HepG2 (cell line): ENCODE results near the gene PYGO2. TPM values are rescaled to one million over a fixed set of nuclear protein-coding genes. Genes with fewer than 3 reads are reported as not detected.

Experiments used
- ATAC-seq: fragments of 200-7000 bp; cut with Tn5 transposase; 3 replicates; pipeline ENCODE4 v1.9.1; 2020; ENCODE audit warnings: mild to moderate bottlenecking, moderate library complexity
- BruUV-seq: library from RNA; stranded (reverse); fragments of 400-500 nt; replicated peaks from 2 replicates; lab custom pipeline; 2021; lab: Mats Ljungman, UMichigan
- CTCF ChIA-PET: fragments of 300-600 bp; formaldehyde crosslinking; extraction: SDS; loops from one replicate; lab custom pipeline; 2021; ENCODE audit warnings: low total read pairs, inconsistent platforms, low intra/inter-chr PET ratio; lab: Yijun Ruan, JAX
- POLR2A ChIA-PET: fragments of 350-600 bp; sonication (Branson Sonifier 250); formaldehyde crosslinking; loops from one replicate; lab custom pipeline; 2020; ENCODE audit warnings: antibody characterized with exemption, inconsistent platforms; lab: Yijun Ruan, JAX
- DNase-seq: peaks from one replicate; pipeline ENCODE4 v3.0.0-alpha.2; 2015; ENCODE audit warnings: low spot score
- FAIRE-seq: peaks from 3 replicates; lab custom pipeline; 2011; peaks lifted over from hg19 to GRCh38; lab: Jason Lieb, UNC
- H2AFZ ChIP-seq: one replicate; pipeline ENCODE4 v1.6.1; 2011; ENCODE audit warnings: low read length, inconsistent platforms
- H3K27ac ChIP-seq: fragments of 300-600 bp; 3 replicates; pipeline ENCODE4 v1.8.0; 2011; ENCODE audit warnings: mixed run types, mild to moderate bottlenecking, mixed read lengths, low read length, inconsistent platforms; ENCODE audit not compliant: insufficient read depth; ENCODE audit errors: extremely low read length
- H3K27me3 ChIP-seq, 2 experiments: fragments of 200-600 bp in 1 of 2; 2 replicates in 1 of 2; 3 replicates in 1 of 2; pipeline versions ENCODE4 v1.6.0 to v1.8.0; 2011; ENCODE audit warnings: low read length in 2 of 2, mild to moderate bottlenecking in 2 of 2, moderate library complexity in 2 of 2, inconsistent platforms in 1 of 2; ENCODE audit not compliant: insufficient read depth in 2 of 2, control insufficient read depth in 1 of 2
- H3K36me3 ChIP-seq, 2 experiments: fragments of 200-600 bp in 1 of 2; replicated peaks in 1 of 2; 2 replicates in 1 of 2; 3 replicates in 1 of 2; pipeline versions ENCODE4 v1.5.1 to v1.8.0; 2011; ENCODE audit warnings: low read length in 2 of 2, inconsistent platforms in 1 of 2; ENCODE audit not compliant: insufficient read depth in 2 of 2, control insufficient read depth in 1 of 2
- H3K4me1 ChIP-seq: 2 replicates; pipeline ENCODE4 v1.5.1; 2012; ENCODE audit warnings: low read length, inconsistent platforms; ENCODE audit not compliant: insufficient read depth
- H3K4me2 ChIP-seq: 2 replicates; pipeline ENCODE4 v1.6.0; 2011; ENCODE audit warnings: low read depth, low read length, inconsistent platforms
- H3K4me3 ChIP-seq, 3 experiments: fragments of 200-600 bp in 1 of 3; sonication (generic), shearing (Covaris generic) in 1 of 3; replicated peaks in 1 of 3; 2 replicates each; pipeline ENCODE4 v1.5.1; 2011 to 2016; ENCODE audit warnings: low read length in 3 of 3, inconsistent platforms in 2 of 3, low read depth in 2 of 3, mild to moderate bottlenecking in 2 of 3, control low read depth in 1 of 3, mixed read lengths in 1 of 3; ENCODE audit not compliant: insufficient read depth in 1 of 3
- H3K79me2 ChIP-seq: one replicate; pipeline ENCODE4 v1.6.1; 2011; ENCODE audit warnings: low read length, inconsistent platforms; ENCODE audit not compliant: insufficient read depth
- H3K9ac ChIP-seq: 2 replicates; pipeline ENCODE4 v1.6.0; 2011; ENCODE audit warnings: mild to moderate bottlenecking, low read depth, low read length, inconsistent platforms; ENCODE audit not compliant: insufficient read depth
- H3K9me3 ChIP-seq: 2 replicates; pipeline ENCODE4 v1.5.1; 2012; ENCODE audit warnings: mild to moderate bottlenecking, low read length
- H4K20me1 ChIP-seq: 2 replicates; pipeline ENCODE4 v1.6.0; 2011; ENCODE audit warnings: inconsistent platforms, mild to moderate bottlenecking, low read length, moderate library complexity; ENCODE audit not compliant: insufficient read depth
- DMAP1 ChIP-seq: IDR thresholded peaks from 2 replicates; pipeline ENCODE4 v1.6.1; 2016
- ESRRA ChIP-seq: sonication (generic); formaldehyde crosslinking; IDR thresholded peaks from 2 replicates; pipeline ENCODE4 v1.5.1; 2020; ENCODE audit warnings: mild to moderate bottlenecking, low read depth, missing genetic modification reagents
- RBFOX2 ChIP-seq: fragments of 200-400 bp; formaldehyde crosslinking; IDR thresholded peaks from 2 replicates; pipeline ENCODE4 v1.6.1; 2017; ENCODE audit warnings: low read depth, mild to moderate bottlenecking, low read length
- ZNF660 ChIP-seq: sonication (generic); formaldehyde crosslinking; IDR thresholded peaks from 2 replicates; pipeline ENCODE4 v1.5.1; 2020; ENCODE audit warnings: mild to moderate bottlenecking, low read depth, missing genetic modification reagents, borderline replicate concordance
- ZNF737 ChIP-seq: sonication (generic); formaldehyde crosslinking; IDR thresholded peaks from 2 replicates; pipeline ENCODE4 v1.5.0; 2020; ENCODE audit warnings: missing genetic modification reagents, mild to moderate bottlenecking, borderline replicate concordance
- whole genome bisulfite sequencing: methylation state at CpG from one replicate; pipeline ENCODE4 v1.1.6; 2017; ENCODE audit warnings: low lambda C conversion rate; 5-methylcytosine and 5-hydroxymethylcytosine counted together
- in situ Hi-C: cut with HindIII; loops from 2 replicates; pipeline ENCODE4 v1.10.0; 2017; ENCODE audit warnings: low pct_unique_long_range_greater_than_20kb; ENCODE audit not compliant: extremely low pct_ligation_motif_present
- intact Hi-C: fragments of 100-400 bp; cut with micrococcal nuclease; formaldehyde crosslinking; loops from one replicate; pipeline ENCODE4 v1.10.0; 2022; ENCODE audit not compliant: unreplicated experiment
- polyA plus RNA-seq, 8 experiments: library from polyadenylated mRNA; depleted of rRNA in 3 of 8; stranded (reverse) in 7 of 8; unstranded in 1 of 8; fragments of >200 nt; fragmentation: Illumina TruSeq in 4 of 8; extraction: Trizol in 4 of 8; gene quantifications; 2 replicates each; pipeline versions ENCODE4 v1.2.1 to v1.2.3, GENCODE V29; 2011 to 2016; ENCODE audit warnings: low read depth in 4 of 8, missing spikeins in 1 of 8, mixed read lengths in 1 of 8; ENCODE audit not compliant: insufficient read depth in 1 of 8
- total RNA-seq, 5 experiments: library from RNA; depleted of rRNA; stranded (reverse); fragments of >200 nt; fragmentation: Illumina TruSeq; extraction: Trizol; gene quantifications; 2 replicates each; pipeline ENCODE4 v1.2.3, GENCODE V29; 2016; ENCODE audit warnings: low read depth in 1 of 5
- TF ChIP-seq, protein P1 (sequence below): IDR thresholded peaks from 2 replicates; pipeline ENCODE4 v1.6.1; 2016; ENCODE audit warnings: missing compliant biosample characterization, missing genetic modification reagents, borderline replicate concordance
- TF ChIP-seq, protein P2 (sequence below): sonication (generic); formaldehyde crosslinking; IDR thresholded peaks from 2 replicates; pipeline ENCODE4 v1.5.0; 2020; ENCODE audit warnings: missing genetic modification reagents
- TF ChIP-seq, protein P3 (sequence below): sonication (generic); formaldehyde crosslinking; IDR thresholded peaks from 2 replicates; pipeline ENCODE4 v1.8.0; 2023; ENCODE audit warnings: mild to moderate bottlenecking, missing genetic modification reagents

Gene PYGO2
- total and polyA plus RNA-seq, 2 of the 13 experiments (the other 11 are each of a cell fraction or from before 2014, with no cell fraction given) = 20.3 to 21.8 TPM

DNA sequence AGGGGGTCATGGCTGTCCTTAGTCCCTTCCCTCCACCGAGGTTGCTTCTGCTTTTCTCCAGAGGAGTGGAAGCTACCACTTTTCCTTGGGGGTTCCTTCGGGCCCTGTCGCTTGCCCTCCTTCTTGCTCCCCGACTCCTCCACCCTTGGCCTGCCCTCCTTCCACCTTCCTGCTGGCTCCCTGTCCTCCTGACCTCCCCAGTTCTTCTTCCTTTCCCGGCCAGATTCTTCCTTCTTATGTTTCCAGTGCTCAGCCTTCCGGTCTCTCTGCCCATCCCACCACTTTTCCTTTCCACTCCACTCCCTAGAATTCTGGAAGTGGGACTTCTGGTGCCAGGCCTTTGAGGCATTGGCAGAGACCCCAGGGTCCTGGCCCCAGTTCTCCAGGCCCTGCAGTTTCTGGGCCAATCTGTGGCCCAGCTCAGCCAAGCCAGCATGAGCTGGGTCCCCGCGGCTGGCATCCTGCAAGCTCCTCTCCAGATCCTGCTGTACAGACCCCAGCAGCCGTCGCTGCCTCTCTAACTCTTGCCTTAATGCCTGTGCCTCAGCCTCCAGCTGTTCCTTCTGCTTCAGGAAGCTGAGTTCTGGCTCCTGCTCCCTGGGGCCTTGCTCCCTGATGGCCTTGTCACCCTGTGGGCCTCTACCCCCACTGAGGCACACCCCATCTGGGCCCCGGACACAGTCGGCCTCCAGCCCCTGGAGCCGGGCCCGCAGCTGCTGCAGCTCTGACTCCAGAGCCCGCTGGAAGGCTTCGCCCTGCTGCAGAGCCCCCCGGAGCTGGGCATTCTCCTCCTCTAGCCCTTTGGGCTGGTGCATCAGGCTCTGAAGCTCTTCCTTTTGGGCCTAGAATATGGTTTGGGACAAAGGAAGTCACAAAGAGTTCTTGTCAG lies 15.4 kb downstream of the PYGO2 start:
- POLR2A ChIA-PET = interaction anchor here (2.7 to 3.0 kb wide), 2 partner anchors 10 to 15 kb away, joined by 18 to 22 read pairs; partner anchors contain the start of genes PMVK and PYGO2
- in situ Hi-C loops = no loop called here
- CTCF ChIA-PET = no interaction called here

More for the DNA sequence above, 15.4 kb downstream of the PYGO2 start:
- FAIRE-seq (no peak), ATAC-seq (no peak), DNase-seq (no peak)
- TF ChIP-seq RBFOX2 (no peak), ZNF660 (CRISPR knock-in tag) (no peak), ESRRA (CRISPR knock-in tag) (no peak), DMAP1 (no peak), ZNF737 (CRISPR knock-in tag) (no peak)
- TF ChIP-seq, protein P1, sequence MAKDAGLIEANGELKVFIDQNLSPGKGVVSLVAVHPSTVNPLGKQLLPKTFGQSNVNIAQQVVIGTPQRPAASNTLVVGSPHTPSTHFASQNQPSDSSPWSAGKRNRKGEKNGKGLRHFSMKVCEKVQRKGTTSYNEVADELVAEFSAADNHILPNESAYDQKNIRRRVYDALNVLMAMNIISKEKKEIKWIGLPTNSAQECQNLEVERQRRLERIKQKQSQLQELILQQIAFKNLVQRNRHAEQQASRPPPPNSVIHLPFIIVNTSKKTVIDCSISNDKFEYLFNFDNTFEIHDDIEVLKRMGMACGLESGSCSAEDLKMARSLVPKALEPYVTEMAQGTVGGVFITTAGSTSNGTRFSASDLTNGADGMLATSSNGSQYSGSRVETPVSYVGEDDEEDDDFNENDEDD (CRISPR knock-in tag) = no peak
- TF ChIP-seq, protein P2, sequence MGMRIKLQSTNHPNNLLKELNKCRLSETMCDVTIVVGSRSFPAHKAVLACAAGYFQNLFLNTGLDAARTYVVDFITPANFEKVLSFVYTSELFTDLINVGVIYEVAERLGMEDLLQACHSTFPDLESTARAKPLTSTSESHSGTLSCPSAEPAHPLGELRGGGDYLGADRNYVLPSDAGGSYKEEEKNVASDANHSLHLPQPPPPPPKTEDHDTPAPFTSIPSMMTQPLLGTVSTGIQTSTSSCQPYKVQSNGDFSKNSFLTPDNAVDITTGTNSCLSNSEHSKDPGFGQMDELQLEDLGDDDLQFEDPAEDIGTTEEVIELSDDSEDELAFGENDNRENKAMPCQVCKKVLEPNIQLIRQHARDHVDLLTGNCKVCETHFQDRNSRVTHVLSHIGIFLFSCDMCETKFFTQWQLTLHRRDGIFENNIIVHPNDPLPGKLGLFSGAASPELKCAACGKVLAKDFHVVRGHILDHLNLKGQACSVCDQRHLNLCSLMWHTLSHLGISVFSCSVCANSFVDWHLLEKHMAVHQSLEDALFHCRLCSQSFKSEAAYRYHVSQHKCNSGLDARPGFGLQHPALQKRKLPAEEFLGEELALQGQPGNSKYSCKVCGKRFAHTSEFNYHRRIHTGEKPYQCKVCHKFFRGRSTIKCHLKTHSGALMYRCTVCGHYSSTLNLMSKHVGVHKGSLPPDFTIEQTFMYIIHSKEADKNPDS (CRISPR knock-in tag) = no peak
- TF ChIP-seq, protein P3, sequence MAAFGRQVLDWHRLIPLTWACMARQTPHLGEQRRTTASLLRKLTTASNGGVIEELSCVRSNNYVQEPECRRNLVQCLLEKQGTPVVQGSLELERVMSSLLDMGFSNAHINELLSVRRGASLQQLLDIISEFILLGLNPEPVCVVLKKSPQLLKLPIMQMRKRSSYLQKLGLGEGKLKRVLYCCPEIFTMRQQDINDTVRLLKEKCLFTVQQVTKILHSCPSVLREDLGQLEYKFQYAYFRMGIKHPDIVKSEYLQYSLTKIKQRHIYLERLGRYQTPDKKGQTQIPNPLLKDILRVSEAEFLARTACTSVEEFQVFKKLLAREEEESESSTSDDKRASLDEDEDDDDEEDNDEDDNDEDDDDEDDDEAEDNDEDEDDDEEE (CRISPR knock-in tag) = no peak
- Histone ChIP-seq H3K27ac (peak overlapping the region; percentile 88), H3K9me3 (no peaks in the 10 kb centered on the region), H2AFZ (no peak overlapping the region), H3K27me3 (no peaks in the 10 kb centered on the region), H4K20me1 (no peaks in the 10 kb centered on the region), H3K36me3 (peaks cover 4 to 6% of the 10 kb centered on the region in 2 experiments; a peak in 2 of 5 replicates), H3K4me2 (no peak overlapping the region), H3K4me1 (peaks cover 47% of the 10 kb centered on the region), H3K4me3 (no peak overlapping the region), H3K79me2 (no peaks in the 10 kb centered on the region), H3K9ac (no peak overlapping the region)
- BruUV-seq = no TSS peak
- WGBS = 91% methylated on average over 17 of the region's 17 CpGs
- intact Hi-C loops = no loop called here
